ENCODE data around the gene HNF4A.
A peak's percentile ranks its signal among the peaks of the same experiment; 100 is the strongest.
"Not testable (repeated sequence)": the region's sequence is repeated elsewhere in the genome, so short reads cannot be mapped to it uniquely, and the experiment has no call there.

Gene HNF4A

GRCh38 chr20:44470327-44470726, 114.8 kb downstream of the HNF4A start:
- no peak for DNase-seq (ENCODE audit: low read depth)

- DNase-seq (ENCODE audit: low read depth) = no peak
These were observed 116.0 kb downstream of the HNF4A start for GRCh38 chr20:44471481-44471882.

DNA sequence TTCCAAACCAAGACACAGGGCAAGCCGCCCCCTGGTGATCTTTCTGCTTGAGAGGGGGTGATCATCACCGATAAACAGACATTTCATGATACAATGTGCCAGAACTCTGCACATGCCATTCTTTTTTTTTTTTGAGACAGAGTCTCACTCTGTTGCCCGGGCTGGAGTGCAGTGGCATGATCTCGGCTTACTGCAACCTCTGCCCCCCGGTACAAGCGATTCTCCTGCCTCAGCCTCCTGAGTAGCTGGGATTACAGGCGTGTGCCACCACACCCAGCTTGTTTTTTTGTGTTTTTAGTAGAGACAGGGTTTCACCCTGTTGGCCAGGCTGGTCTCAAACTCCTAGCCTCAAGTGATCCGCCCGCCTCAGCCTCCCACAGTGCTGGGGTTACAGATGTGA, 116.8 kb downstream of the HNF4A start:
- DNase-seq (ENCODE audit: low read depth) = not testable (repeated sequence)

GRCh38 chr20:44475372-44475693, 119.8 kb downstream of the HNF4A start:
- DNase-seq (ENCODE audit: low read depth) = no peak

DNA sequence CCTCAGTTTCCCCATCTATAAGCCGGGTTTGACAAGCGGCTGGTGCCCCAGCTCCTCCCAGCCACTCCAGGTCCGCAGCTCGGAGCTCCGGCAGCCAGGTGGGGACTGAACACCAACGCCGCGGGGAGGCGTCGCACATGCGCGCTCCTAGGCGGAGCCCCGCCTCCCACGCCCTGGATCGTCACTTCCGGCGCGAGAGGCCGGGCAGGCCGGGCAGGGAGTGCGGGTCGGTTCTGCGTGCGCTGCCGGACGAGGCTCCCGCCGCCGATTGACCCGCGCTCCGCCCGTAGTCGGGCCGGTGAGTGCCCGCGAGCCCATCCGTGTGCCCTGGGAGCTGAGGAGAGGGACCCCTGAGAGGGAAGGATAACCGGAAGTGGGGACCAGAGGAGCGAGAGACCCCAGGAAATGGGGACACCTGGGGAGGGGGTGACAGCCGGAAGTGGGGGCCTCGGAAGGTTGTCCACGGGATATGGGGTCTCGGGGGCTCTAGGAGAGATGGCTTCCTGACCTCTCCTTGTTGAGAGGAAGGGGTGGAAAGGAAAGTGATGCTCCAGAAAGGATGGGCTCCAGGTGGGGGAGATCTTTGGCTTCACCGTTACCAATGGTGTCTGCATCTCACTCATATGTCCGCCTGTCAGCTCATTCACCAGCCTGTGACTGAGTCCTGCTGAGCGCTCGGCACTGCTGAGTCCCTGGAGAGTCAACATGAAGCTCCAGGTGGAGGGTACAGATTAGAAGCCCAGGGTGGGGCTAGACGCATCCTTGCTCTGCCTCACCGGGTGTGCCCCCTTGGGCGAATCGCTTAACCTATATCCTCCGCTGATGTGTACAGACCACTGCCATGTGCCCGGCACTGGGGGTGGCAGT, 120.4 kb downstream of the HNF4A start, which contains the start of gene TTPAL:
TTPAL (plus strand) TSS at position 181 of the 867 bp plus-strand sequence. CDS start 4,126 bp downstream, outside the sequence.
- DNase-seq (ENCODE audit: low read depth) = peak; percentile 84

- DNase-seq (ENCODE audit: low read depth) = no peak
These were observed 121.7 kb downstream of the HNF4A start for GRCh38 chr20:44477151-44477550.

DNA sequence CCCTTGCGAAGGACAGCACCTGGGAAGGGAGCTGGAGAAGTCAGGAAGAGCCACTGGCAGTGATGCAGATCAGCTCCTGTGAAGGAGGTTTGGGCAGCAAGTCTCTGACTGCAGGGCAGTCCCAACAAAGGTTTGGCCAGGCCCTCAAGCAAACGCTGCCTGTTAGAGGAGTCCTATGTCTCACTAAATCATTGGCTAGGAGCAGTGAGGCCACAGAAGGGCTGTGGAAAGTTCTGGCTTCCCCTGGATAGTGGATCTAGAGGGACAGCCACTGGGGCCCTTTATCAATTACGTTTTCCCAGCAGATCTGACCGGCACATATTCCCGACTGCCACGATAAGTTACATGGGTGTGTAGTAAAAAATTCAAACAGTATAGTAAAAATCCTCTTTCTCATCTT, 122.7 kb downstream of the HNF4A start:
- DNase-seq (ENCODE audit: low read depth) = no peak

- DNase-seq (ENCODE audit: low read depth) = no peak
These were observed 124.1 kb downstream of the HNF4A start for GRCh38 chr20:44479643-44480042.

- DNase-seq (ENCODE audit: low read depth) = no peak
These were observed 124.6 kb downstream of the HNF4A start for GRCh38 chr20:44480097-44480496.

DNA sequence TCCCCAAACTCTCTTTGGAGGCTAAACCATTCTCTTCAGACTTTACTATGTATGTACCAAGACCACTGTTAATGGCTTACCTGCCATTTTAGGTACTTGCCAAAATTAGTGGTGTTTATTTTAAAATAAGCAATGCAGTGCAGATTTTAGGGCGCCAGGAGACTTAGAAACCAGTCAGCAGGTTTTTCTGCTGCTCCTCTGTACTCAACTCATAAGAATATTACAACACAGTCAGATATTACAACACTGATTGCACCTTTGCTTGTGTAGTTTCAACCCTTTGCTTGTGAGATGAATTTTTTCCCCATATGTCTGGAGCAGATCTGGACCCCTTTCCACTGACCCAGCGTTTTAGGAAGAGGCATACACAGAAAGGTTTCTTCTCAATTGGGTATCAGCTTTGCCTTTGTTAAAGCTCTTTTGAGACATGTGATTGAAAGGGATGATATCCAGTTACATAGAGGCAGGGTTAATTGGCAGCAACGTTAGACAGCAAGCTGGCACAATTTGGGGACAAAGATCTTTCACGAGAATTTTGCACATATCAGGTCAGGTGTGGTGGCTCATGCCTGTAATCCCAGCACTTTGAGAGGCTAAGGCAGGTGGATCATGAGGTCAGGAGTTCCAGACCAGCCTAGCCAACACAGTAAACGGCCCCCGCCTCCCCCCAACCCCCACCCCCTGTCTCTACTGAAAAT, 126.4 kb downstream of the HNF4A start:
- DNase-seq (ENCODE audit: low read depth) = no peak

- DNase-seq (ENCODE audit: low read depth) = no peak
These were observed 127.6 kb downstream of the HNF4A start for GRCh38 chr20:44483112-44483511.

Measured in activated T-helper 1 cell treated with Interleukin-2 at 50 U/mL for 16 hours (primary cell).